NB4 (cell line): ENCODE results near the gene RSPO3.

Experiments
- CTCF ChIP-seq: IDR thresholded peaks from one replicate; pipeline ENCODE4 v1.5.1; 2012; ENCODE audit warnings: low read depth, low read length
- MAX ChIP-seq: IDR thresholded peaks from 2 replicates; pipeline ENCODE4 v1.6.1; 2011; ENCODE audit warnings: low read depth, low read length
- MYC ChIP-seq: IDR thresholded peaks from 2 replicates; pipeline ENCODE4 v1.6.1; 2011; ENCODE audit warnings: low read depth, low read length
- POLR2A ChIP-seq: IDR thresholded peaks from 2 replicates; pipeline ENCODE4 v1.6.1; 2011; ENCODE audit warnings: mild to moderate bottlenecking; ENCODE audit not compliant: insufficient read length; ENCODE audit errors: extremely low read depth

- TF ChIP-seq CTCF = no peak
- TF ChIP-seq POLR2A = no peak
- no peak for TF ChIP-seq MAX
- no peak for TF ChIP-seq MYC
Measured at GRCh38 chr6:127083963-127084310, 34.5 kb upstream of the RSPO3 start.
